ENCODE measurements around the gene PNMA8A.
"Not testable (repeated sequence)": the region's sequence is repeated elsewhere in the genome, so short reads cannot be mapped to it uniquely, and the experiment has no call there.

PNMA8A gene

DNA sequence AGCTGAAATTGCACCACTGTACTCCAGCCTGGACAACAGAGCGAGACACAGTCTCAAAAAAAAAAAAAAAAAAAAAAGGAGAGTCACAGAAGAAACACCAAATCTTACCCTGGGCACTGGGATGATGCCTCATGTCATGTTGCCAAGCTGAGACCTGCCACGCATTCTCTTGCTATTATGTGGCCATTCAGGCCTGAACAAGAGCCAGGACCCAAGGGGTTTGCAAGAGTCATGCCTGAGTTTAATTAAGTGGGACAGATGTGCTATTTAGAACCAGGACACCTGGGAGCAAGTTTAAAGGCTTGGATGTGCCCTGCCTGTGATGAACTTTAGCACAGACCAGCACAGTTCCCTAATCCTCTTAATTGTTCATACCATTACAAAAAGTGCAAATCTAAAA is 9.8 kb downstream of the PNMA8A start:
- DNase-seq: no peak

DNA sequence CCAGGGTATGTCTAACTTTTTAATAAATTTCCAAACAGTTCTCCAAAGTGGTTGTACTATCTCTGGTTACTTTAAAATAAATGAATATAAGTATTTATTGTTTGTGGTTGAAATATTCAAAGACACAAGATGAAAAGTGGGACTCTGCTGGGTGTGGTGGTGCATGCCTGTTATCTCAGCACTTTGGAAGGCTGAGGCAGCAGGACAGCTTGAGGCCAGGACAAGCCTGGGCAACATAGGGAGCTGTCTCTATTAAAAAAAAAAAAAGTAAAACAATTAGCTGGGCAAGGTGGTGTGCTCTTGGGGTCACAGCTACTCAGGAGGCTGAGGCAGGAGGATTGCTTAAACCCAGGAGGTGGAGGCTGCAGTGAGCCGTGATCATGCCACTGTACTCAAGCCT is 10.4 kb downstream of the PNMA8A start:
- DNase-seq: no peak

DNA sequence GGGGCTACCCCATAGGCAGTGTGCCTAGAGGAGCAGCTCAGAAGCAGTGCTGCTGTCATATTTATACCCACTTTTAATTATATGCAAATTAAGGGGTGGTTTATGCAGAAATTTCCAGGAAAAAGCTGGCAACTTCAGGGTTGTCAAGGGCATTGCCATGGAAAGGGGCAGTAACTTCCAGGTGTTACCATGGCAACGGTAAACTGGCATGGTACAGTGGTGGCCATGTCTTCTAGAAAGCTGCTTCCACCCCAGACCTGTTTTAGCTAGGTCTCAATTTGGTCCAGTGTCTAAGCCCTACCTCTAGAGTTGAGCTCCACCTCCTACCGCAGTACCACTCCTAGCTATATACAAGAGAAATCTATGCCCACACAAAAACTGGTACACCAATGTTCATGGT is 11.3 kb downstream of the PNMA8A start:
- no peak for DNase-seq

DNA sequence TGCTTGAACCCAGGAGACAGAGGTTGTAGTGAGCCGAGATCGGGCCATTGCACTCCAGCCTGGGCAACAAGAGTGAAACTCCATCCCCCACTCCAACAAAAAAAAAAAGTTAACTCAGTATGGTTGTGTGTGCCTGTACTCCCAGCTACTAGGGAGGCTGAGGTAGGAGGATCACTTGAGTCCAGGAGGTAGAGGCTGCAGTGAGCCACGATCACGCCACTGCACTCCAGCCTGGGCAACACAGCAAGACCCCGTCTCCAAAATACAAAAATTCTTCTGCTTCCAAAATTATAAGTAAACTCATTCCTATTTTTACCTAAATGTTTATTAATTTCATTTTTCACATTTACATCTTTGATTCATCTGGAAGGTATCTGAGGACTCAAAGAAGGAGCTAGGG is 14.4 kb downstream of the PNMA8A start:
- no peak for DNase-seq

DNA sequence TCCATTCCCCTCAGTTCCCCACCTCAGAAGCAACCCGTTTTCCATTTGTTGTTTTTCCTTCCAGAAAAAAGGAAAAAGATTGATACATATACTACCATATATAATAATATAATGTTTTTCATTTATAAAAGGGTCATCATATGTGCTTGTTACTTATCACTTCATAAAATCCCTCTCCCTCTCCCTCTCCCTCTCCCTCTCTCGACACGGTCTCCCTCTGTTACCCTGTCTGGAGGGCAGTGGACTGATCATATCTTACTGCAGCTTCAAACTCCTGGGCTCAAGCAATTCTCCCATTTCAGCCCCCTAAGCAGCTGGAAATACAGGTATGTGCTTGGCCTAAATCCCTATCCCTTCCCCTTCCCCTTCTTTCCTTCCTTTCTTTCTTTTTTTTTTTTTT is 17.1 kb downstream of the PNMA8A start:
- no peak for DNase-seq

DNA sequence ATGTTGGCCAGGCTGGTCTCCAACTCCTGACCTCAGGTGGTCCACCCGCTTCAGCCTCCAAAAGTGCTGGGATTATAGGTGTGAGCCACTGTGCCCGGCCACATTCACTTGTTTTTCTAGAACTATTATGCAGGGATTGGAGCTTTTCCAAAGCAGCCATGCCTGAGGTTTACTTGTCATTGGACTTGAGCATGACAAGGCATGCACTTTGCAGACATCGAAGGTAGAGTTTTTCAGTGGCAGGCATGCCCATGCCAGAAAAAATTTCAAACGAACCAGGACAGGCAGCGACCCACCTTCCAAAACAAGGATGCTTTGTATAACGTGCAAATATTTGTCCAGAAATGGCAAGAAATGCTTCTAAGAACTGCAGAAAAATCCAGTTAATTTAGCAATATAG is 17.7 kb downstream of the PNMA8A start:
- DNase-seq: no peak

DNA sequence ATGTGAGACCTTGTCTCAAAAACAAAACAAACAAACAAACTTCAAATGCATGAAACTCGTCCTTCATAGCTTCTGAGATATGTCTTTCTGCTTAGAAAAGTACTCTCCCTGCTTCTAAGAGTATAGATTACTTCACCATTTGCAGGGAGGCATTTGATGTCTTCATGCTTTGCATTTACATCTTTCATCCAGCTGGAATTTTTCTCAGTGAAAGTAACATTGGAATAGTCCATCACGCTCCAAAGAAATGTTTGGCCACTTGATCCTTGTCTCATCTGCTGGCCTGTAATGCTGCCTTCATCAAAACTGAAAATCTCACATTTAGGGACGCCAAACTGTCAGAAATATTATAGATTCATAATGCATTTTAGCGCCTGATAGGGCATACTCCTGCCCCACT is 19.2 kb downstream of the PNMA8A start:
- DNase-seq: no peak

DNA sequence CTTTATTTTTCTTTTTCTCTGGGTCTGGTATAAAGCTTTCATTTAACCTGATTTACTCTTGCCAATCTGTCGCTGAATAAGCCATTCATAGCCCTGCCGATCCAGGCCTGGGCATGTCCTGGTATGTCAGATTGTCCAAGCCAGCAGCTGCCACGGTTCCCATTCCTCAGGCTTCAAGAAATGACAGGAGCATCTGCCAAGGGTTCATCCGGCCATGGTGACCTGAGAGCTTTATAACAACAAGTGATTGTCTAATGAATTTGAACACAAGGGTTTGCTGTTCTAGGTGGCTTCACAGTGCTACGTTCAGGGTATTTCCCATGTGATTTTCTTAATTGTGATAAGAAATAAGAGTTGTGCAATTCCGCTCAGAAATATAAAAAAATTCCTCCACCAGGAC is 20.0 kb downstream of the PNMA8A start:
- no peak for DNase-seq

DNA sequence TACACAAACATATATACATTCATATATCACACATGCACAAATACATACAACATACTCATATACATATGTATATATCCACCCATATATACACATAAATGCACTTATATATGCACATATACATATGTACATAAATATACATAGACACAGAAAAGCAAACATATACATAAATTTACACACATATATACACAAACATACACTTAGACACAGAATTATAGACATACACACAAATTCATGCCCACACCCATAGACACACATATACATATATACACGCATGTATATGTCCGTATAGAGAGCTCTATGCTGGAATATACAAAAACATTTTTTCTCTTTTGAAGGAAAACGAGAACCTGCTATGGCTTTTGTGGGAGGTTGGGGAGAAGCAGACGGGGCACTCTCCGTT is 20.6 kb downstream of the PNMA8A start:
- DNase-seq: no peak

DNA sequence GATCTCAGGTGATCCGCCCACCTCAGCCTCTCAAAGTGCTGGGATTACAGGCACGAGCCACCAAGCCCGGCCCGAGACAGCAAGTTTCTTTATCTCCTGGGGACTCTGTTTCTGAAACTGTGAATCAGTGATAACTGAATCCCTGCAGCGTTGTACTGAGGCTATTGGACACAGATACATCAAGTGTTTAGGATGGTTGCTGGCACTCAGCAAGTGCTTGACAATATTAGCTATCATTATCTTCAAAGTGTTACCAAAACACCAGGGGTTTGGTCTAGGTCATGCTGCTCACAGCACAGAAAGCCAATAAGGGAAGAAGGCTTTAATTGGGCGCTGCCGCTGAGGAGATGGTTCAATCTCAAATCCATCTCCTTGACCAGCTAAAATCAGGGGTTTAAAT is 22.1 kb downstream of the PNMA8A start:
- DNase-seq: no peak

DNA sequence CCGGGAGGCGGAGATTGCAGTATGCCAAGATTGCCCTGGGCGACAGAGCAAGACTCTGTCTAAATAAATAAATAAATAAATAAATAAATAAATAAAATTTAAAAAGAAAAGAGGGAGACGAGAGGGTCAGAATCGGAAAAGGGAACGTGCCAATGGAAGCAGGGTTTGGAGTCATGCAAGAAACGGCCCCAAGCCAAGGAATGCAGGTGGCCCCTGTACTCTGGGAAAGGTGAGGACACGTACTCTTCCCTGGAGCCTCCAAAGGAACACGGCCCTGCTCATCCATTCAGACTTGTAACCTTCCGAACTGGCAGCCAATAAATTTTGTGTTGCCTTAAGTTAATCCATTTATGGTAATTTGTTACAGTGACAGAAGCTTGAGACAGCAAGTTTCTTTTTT is 22.8 kb downstream of the PNMA8A start:
- no peak for DNase-seq

DNA sequence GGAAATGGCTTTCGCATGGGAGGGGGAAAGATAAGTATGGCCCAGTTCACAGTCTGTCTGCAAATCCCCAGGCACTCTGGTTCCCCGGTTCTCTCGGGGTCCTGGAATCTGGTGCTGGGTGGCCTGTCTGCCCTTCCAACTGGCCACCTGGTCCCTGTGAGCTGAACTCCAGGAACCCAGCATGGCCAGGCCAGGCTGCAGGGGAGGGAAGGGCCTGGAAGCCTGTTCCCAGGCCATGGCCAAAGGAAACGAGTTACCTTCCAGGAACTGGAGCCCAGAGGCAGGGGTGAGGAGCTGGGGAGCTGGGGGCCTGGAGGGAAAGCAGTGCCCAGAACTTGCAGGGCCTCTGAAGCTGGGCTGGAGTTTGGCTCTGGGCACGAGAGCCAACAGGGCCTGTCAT is 23.5 kb downstream of the PNMA8A start:
- no peak for DNase-seq

DNA sequence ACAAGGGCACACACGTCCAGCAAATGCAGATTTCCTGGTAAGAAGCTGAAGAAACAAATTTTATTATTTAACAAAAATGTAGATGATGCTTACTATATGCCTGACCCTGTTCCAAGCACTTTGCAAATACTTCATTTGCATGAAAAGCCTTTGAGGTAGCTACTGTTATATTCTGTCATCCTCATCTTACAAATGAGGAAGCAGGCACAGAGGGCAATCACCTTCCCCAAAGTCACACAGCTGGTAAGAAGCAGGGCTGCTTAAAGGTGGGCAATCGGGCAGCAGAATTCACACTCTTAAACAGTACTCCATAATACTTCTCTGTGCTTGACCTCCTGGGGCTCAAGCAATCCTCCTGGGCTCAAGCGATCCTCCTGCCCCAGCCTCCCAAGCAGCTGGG is 24.4 kb downstream of the PNMA8A start:
- no peak for DNase-seq

DNA sequence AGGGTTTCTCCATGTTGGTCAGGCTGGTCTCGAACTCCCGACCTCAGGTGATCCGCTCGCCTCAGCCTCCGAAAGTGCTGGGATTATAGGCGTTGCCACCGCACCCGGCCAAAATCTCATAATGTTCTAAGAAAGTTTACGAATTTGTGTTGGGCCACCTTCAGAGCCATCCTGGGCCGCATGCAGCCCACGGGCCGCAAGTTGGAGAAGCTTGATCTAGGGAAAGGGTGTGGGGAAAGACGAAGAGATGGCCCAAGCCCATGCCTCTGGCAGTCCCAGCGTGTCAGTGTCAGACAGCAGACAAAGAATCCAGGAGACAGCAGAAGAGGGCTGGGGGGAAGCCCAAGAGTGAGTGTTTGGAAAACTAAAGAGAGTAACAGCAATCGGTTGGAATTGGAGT is 25.3 kb downstream of the PNMA8A start:
- DNase-seq: no peak

DNA sequence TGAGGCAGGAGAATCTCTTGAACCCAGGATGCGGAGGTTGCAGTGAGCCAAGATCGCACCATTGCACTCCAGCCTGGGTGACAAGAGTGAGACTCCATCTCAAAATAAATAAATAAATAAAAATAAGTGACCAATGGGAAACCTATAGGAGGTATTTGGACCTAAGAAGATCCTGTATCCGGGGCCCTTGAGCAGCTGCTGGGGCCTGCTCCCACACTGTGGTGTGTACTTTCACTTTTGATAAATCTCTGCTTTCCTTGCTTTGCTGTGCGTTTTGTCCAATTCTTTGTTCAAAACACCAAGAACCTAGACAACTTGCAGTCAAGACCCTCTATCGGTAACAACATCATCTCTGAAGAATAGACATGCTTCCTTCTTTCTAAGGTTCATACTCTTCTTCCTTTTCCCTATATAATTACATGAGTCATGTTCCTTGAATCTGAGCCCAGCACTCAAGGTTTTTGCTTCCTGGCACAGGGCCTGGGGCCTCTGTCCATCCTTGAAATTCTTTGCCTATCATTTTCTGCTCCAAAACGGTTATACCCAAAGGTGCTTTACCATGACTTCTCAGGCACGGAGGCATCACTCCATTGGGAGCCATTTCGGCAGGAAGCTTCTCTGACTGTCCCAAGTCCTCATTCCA is 28.4 kb downstream of the PNMA8A start:
- DNase-seq: no peak

DNA sequence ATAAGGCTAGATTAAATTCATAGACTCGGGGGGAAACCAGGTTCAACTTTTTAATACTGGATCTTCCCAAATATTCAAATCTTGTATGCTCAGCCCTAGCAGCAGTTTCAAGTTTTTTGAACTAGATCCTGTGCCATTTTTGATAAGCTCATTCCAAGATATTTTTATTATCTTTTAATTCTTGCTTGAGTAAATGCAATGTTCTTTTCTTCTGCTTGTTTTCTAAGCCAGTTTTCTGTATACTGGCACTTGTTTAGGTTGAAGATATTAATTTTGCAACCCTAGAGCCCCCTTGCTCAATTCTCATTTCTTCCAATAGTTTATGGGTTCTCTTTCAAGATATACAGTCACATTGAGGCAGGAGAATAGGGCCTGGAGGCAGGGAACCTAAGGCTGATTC is 29.5 kb downstream of the PNMA8A start:
- no peak for DNase-seq

DNA sequence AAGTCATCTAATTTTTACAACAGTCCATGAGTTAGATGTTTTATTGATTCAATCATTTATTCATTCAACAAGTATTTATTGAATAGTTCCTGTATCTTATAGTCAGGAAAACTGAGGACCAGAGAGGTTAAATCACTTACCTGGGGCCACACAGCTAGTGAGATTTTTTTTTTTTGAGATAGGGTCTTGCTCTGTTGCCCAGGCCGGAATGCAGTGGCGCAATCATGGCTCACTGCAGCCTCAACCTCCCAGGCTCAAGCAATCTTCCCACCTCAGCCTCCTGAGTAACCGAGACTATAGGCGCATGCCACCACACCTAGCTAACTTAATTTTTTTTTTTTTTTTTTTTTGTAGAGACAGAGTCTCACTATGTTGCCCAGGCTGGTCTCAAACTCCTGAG is 35.7 kb downstream of the PNMA8A start:
- DNase-seq: not testable (repeated sequence)

DNA sequence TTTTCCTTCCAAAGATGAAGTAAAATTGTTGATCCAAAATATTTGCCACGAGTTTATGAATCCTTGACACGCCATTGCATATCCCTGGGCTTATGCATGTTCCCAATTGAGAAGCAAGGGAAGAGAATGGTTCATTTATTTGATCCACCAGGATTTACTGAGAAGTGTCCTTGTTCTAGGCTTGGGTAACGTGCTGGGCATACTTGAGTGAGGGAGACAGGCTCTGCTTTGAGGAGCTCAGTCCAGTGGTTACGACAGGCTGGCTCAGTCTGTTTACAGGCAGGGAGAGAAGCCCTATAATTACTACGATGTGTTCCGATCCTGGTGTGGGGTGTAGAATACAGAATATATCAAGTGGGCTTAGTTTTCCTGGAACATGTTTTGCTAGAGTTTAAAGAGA is 36.4 kb downstream of the PNMA8A start:
- no peak for DNase-seq

DNA sequence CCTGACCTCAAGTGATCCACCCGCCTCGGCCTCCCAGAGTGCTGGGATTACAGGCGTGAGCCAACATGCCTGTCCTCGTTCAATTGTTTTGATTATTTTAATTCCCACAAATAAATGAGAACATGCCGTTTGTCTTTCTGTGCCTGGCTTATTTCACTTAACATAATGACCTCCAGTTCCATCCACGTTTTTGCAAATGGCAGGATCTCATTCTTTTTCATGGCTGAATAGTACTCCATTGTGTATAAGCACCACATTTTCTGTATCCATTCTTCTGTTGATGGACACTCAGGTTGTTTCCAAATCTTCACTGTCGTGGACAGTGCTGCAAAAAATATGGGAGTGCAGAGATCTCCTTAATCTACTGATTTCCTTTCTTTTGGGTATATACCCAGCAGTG is 37.9 kb downstream of the PNMA8A start:
- DNase-seq: not testable (repeated sequence)

DNA sequence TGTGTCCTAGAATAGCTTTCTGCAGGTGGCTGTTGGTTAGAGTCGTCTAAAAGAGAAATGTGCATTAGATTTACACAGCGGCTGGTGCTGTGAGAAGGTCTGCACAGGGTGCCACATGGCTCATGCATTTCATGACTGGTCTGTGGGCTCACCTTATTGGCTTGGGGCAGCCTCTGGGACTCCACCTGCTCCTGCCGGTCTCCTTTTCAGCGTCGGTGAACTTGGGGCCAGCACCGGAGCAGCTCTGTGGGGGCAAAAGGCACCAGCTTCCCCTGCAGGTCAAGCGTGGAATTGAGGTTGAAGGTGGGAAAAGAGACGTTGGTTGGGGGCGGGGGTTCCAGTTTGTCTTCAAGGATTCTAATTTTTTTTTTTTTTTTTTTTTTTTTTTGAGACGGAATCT is 39.5 kb downstream of the PNMA8A start:
- no peak for DNase-seq

DNA sequence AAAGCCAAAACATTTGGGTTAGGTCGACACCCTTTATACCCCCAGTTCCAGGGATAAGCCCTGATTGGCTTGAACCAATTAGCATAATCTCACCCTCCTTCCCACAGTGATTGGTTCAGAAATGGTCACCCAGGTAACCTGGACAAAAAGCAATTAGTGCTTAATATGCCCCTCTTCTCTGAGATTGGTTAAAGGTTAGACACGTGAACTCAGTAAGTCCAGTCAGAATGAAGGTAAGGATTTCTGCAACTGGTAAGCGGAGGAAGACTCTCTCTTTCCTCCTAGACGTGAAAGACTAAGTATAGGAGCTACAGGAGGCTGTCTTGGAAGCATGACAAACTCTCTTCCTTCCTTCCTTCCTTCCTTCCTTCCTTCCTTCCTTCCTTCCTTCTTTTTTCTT is 41.4 kb downstream of the PNMA8A start:
- no peak for DNase-seq

DNA sequence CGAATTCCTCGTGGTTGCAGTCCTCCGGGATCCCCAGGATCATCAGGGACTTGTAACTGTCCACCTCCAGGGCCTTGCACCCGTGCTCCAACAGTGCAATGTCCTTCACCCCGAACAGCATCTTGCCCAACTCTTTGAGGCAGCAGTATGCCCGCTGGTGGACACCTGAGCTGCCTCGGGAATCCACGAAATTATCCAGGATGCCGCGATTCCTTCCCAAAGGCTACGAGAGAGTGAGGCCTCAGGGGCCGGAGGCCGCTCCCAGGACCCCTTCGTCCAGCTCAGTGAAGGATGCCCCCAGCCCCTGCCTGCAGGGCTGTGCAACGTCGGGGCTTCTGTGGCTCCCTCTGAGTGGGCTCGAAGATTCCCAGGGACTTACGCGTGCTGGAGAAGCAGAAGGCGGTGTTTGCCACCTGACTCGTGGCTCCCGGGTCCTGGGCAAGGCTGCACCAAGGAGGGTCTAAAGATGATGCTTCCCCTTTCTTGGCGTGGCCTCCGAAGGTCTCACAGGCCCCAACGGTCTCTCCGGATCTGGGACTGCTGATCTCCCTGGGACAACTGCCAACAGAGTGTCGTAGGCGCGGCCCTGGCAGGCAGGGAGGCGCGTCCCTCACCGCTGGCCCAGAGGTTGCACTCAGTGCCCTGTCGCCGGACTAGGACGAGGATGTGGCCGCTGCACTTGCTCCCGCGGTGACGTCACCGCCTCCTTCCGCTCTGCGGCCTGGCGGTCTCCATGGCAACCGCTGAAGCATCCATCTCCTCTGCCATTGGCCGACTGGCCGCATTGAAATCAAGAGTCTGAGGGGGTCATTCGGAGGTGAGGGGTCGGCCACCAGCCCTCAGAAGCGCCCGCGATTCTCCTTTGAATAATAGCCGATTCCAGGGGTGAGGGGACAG is 42.9 kb downstream of the PNMA8A start, which contains the start of gene PNMA8C:
Gene PNMA8C (minus strand): TSS at position 698 of the 897 bp plus-strand sequence. CDS start 577 bp downstream, at position 121.
- DNase-seq: no peak

DNA sequence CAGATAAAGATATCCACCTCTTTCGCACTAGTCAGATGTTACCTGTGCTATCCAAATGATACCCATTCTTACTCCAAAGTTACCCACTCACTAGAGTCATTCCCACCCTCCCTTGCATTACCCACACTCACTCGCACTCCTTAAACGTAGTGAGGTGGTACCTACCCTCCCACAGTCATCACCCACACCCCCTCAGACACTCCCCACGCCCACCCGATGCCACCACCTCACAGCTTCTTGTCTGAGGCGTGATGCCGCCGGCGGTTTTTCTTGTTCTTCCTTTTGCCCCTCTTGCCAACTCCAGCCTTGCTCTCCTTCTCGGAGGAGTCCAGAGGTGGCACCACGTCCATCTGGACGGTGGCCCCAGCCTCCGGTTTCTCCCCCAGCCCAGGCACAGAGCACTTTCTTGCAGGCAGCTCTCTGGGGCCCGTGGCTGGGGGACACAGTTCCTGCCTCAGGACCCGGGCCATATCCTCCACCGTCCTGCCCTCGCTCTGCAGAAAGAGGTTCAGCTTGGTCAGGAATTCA is 43.8 kb downstream of the PNMA8A start:
- DNase-seq: no peak

DNA sequence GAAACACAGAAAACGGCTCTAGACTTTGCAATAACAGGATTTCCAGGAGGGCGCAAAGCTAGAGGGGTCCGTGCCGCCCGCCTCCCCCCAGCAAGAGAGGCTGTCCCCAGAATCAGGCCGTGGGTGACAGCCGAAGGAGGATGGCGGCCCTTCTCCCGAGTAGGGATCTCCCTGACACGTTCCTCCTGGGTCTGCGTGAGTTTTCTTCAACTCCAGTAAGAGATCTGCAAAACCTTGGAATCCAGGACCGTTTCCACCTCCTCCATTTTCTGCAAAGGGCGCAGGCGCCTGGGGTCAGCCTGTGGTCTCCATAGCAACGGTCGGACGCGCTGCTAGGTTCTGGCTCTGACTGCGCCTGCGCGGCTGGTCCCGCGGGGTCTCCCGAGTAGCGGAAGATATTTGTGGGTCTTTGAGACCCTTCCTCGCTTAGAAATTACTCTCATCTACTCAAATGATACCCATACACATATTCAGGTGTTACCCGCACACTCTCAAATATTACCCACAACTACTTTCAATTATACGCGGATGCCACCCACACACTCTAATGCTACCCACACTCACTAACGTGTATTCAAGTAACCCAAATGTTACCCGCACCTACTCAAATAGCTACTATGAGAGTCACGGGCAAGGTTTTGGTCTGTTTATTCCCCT is 44.7 kb downstream of the PNMA8A start:
- DNase-seq: no peak

All from NK-92 treated with Interleukin-12 subunit alpha and Interleukin-12 subunit beta, amount 100 ng/mL, for 24 hours (cell line).